GM18907 (cell line): ENCODE measurements around the gene MLXIP.

ENCODE experiments used
- ATAC-seq: cut with Tn5 transposase; IDR thresholded peaks from one replicate; pipeline ENCODE4 v1.9.1; 2021; ENCODE audit warnings: mild to moderate bottlenecking, moderate library complexity; ENCODE audit not compliant: unreplicated experiment

Gene MLXIP

GRCh38 chr12:122123051-122123760 lies 44.6 kb downstream of the MLXIP start:
- no peak for ATAC-seq

GRCh38 chr12:122123761-122124145 lies 45.2 kb downstream of the MLXIP start:
- no peak for ATAC-seq

- ATAC-seq = no peak
These were observed 45.8 kb downstream of the MLXIP start for GRCh38 chr12:122124370-122124769.

GRCh38 chr12:122125452-122126341 lies 47.1 kb downstream of the MLXIP start:
- no peak for ATAC-seq

- ATAC-seq = no peak
These were observed 47.7 kb downstream of the MLXIP start for GRCh38 chr12:122126342-122126635.

GRCh38 chr12:122126713-122127597 lies 48.4 kb downstream of the MLXIP start:
- no peak for ATAC-seq

GRCh38 chr12:122127839-122128238 lies 49.3 kb downstream of the MLXIP start:
- no peak for ATAC-seq

GRCh38 chr12:122128481-122128880 lies 49.9 kb downstream of the MLXIP start:
- ATAC-seq = no peak

GRCh38 chr12:122129131-122129530 lies 50.6 kb downstream of the MLXIP start:
- ATAC-seq = no peak

- no peak for ATAC-seq
These were observed 51.6 kb downstream of the MLXIP start for GRCh38 chr12:122130150-122130549.

- no peak for ATAC-seq
These were observed 54.8 kb downstream of the MLXIP start for GRCh38 chr12:122133192-122133950.

GRCh38 chr12:122135437-122136031 lies 57.0 kb downstream of the MLXIP start:
- ATAC-seq = no peak

GRCh38 chr12:122137229-122137628 lies 58.7 kb downstream of the MLXIP start:
- ATAC-seq = no peak

GRCh38 chr12:122137681-122138080 lies 59.1 kb downstream of the MLXIP start:
- no peak for ATAC-seq

- ATAC-seq = no peak
These were observed 59.6 kb downstream of the MLXIP start for GRCh38 chr12:122138181-122138580.

GRCh38 chr12:122138616-122139015 lies 60.1 kb downstream of the MLXIP start:
- ATAC-seq = no peak

- ATAC-seq = no peak
These were observed 60.7 kb downstream of the MLXIP start for GRCh38 chr12:122139266-122139665.

GRCh38 chr12:122139941-122140340 lies 61.4 kb downstream of the MLXIP start:
- no peak for ATAC-seq

GRCh38 chr12:122140467-122141257 lies 62.1 kb downstream of the MLXIP start:
- no peak for ATAC-seq
